AG04450 (cell line): ENCODE results near the gene SGO2. TPM values are rescaled to one million over a fixed set of nuclear protein-coding genes. Genes with fewer than 3 reads are reported as not detected.

ENCODE experiments used
- CTCF ChIA-PET: fragments of 300-600, 350-600 bp; formaldehyde crosslinking; extraction: SDS; loops from one replicate; lab custom pipeline; 2022; ENCODE audit warnings: antibody characterized with exemption, inconsistent platforms; lab: Charles Lee
- POLR2A ChIA-PET: fragments of 350-600 bp; formaldehyde crosslinking; extraction: SDS; loops from one replicate; lab custom pipeline; 2021; ENCODE audit warnings: antibody characterized with exemption, inconsistent platforms; lab: Yijun Ruan, JAX
- DNase-seq: peaks from one replicate; pipeline ENCODE4 v3.0.0-alpha.2; 2011; ENCODE audit warnings: low read depth, low spot score
- H3K27ac ChIP-seq: one replicate; pipeline ENCODE4 v1.5.1; 2012; ENCODE audit warnings: low read depth, low read length, control low read depth
- H3K27me3 ChIP-seq: one replicate; pipeline ENCODE4 v1.6.0; 2012; ENCODE audit warnings: low read length; ENCODE audit not compliant: control insufficient read depth, insufficient read depth
- H3K4me3 ChIP-seq: 2 replicates; pipeline ENCODE4 v1.5.1; 2011; ENCODE audit warnings: mild to moderate bottlenecking, low read depth, low read length, control low read depth
- H3K9me3 ChIP-seq: 2 replicates; pipeline ENCODE4 v1.5.1; 2012; ENCODE audit warnings: low read length; ENCODE audit not compliant: control insufficient read depth, insufficient read depth
- polyA plus RNA-seq: library from polyadenylated mRNA; depleted of rRNA; stranded (reverse); fragments of >200 nt; gene quantifications from 2 replicates; pipeline ENCODE4 v1.2.3, GENCODE V29; 2011
- TF ChIP-seq, protein P1 (sequence below): IDR thresholded peaks from 2 replicates; pipeline ENCODE4 v1.5.1; 2011; ENCODE audit warnings: low read depth, low read length, control low read depth, inconsistent platforms

SGO2 gene
- polyA plus RNA-seq, 1 experiment = 8.4 TPM

DNA sequence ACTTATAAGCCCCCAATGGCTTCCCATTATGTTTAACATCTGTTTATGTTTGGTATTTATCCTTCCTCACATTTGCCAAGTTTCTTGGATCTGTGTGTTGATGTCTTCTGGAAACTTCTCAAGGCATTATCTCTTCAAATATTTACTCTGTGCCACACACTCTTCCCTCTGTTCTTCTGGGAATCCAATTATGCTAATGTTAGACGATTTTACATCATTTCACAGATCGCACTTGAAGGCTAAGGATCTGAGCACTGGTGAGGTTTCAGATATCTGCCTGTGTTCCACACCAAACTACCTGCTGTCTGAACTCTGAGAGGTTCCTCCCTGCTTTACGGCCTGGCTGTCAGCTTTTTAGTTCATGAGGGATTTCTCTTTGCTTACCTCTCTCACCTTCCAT, 69.9 kb downstream of the SGO2 start:
- Histone ChIP-seq H3K4me3 (no peak overlapping the region), H3K9me3 (no peaks in the 10 kb centered on the region), H3K27ac (no peak overlapping the region), H3K27me3 (no peaks in the 10 kb centered on the region)
- TF ChIP-seq, protein P1, sequence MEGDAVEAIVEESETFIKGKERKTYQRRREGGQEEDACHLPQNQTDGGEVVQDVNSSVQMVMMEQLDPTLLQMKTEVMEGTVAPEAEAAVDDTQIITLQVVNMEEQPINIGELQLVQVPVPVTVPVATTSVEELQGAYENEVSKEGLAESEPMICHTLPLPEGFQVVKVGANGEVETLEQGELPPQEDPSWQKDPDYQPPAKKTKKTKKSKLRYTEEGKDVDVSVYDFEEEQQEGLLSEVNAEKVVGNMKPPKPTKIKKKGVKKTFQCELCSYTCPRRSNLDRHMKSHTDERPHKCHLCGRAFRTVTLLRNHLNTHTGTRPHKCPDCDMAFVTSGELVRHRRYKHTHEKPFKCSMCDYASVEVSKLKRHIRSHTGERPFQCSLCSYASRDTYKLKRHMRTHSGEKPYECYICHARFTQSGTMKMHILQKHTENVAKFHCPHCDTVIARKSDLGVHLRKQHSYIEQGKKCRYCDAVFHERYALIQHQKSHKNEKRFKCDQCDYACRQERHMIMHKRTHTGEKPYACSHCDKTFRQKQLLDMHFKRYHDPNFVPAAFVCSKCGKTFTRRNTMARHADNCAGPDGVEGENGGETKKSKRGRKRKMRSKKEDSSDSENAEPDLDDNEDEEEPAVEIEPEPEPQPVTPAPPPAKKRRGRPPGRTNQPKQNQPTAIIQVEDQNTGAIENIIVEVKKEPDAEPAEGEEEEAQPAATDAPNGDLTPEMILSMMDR = no peak
- CTCF ChIA-PET = interaction anchor here (2.1 kb wide), 1 partner anchor 20 kb away, joined by 5 read pairs; no protein-coding TSS in a partner anchor
- no peak for DNase-seq
- POLR2A ChIA-PET = no interaction called here

DNA sequence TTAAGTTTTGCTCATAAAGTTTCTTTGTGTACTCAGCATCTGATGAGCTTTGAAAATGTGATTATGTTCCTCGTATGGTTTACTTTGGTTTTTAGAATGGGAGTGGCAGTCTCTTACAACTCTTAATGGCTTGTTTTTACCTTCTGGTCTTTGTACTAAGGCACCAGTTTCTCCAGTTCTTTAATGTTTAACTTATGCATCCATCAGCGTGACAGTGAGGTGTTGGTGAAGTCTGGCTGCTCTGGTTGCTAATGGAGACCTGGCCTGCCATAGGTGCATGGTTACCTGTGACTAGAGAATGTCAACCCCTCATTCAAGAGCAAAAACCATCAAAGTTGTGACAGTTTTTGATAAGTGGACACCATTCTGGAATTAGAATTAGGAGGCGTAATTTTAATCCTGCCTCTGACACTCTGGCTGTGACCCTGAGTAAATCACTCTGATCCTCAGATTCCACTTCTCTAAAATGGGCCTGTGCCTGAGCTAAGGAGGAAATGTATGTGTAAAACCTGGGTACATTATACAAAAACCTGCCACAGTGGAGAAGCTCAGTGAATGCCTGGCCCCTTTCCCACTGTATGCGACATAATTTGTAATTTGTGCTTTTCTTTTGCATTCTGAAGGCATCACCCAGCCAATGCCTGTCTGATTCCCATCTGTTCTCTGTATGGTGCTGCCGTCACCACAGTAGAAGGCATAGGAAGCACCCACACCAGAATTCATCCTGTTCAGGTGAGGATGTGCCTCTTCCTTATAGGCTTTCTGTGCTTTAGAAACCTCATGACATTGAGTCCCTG, 71.0 kb downstream of the SGO2 start:
- CTCF ChIA-PET = interaction anchor here (2.1 kb wide), 1 partner anchor 21 kb away, joined by 5 read pairs; no protein-coding TSS in a partner anchor

GRCh38 chr2:200599206-200599605, 73.2 kb downstream of the SGO2 start:
- Histone ChIP-seq H3K27ac (no peak overlapping the region), H3K4me3 (no peak overlapping the region), H3K27me3 (no peaks in the 10 kb centered on the region), H3K9me3 (no peaks in the 10 kb centered on the region)
- TF ChIP-seq, protein P1 = no peak
- POLR2A ChIA-PET = no interaction called here
- DNase-seq = no peak
- CTCF ChIA-PET = no interaction called here

More for the DNA sequence above, 71.0 kb downstream of the SGO2 start:
- no peak overlapping the region for H3K27ac ChIP-seq
- DNase-seq = no peak
- no peaks in the 10 kb centered on the region for H3K27me3 ChIP-seq
- no peaks in the 10 kb centered on the region for H3K9me3 ChIP-seq
- no peak overlapping the region for H3K4me3 ChIP-seq
- TF ChIP-seq, protein P1 = no peak
- POLR2A ChIA-PET = no interaction called here

GRCh38 chr2:200600549-200601225, 74.7 kb downstream of the SGO2 start:
- POLR2A ChIA-PET = interaction anchor here (0.6 to 1.2 kb wide), 2 partner anchors 14 to 75 kb away, joined by 3 to 6 read pairs; no protein-coding TSS in a partner anchor
- Histone ChIP-seq H3K27ac (no peak overlapping the region), H3K4me3 (no peak overlapping the region), H3K27me3 (no peaks in the 10 kb centered on the region), H3K9me3 (no peaks in the 10 kb centered on the region)
- TF ChIP-seq, protein P1 = no peak
- no peak for DNase-seq
- CTCF ChIA-PET = interaction anchor here (0.7 to 3.6 kb wide), 6 partner anchors 15 to 135 kb away, joined by 3 to 16 read pairs (median 6); partner anchors contain the start of gene AOX1
